AG20443 (cell line): ENCODE measurements around the gene GHSR.
A peak's percentile ranks its signal among the peaks of the same experiment; 100 is the strongest.

ENCODE experiments used
- DNase-seq: peaks from one replicate; pipeline ENCODE4 v3.0.0; 2012; ENCODE audit warnings: low spot score, mixed read lengths

The GHSR gene

GRCh38 chr3:172447611-172448579 is at the start of gene GHSR:
TSS of gene GHSR (minus strand) at chr3:172448456. CDS start at chr3:172448413, 43 bp downstream.
- peak; percentile 12 for DNase-seq

GRCh38 chr3:172490198-172490669 is 42.0 kb upstream of the GHSR start:
- peak; percentile 72 for DNase-seq

GRCh38 chr3:172478116-172478515 is 29.9 kb upstream of the GHSR start:
- DNase-seq: no peak

GRCh38 chr3:172476347-172476746 is 28.1 kb upstream of the GHSR start:
- no peak for DNase-seq

- DNase-seq: no peak
Observed at GRCh38 chr3:172475703-172476102, 27.4 kb upstream of the GHSR start.

- no peak for DNase-seq
Observed at GRCh38 chr3:172471903-172472302, 23.6 kb upstream of the GHSR start.

- DNase-seq: no peak
Observed at GRCh38 chr3:172470588-172470987, 22.3 kb upstream of the GHSR start.

- peak; percentile 31 for DNase-seq
Observed at GRCh38 chr3:172467170-172467824, 19.0 kb upstream of the GHSR start.

GRCh38 chr3:172466553-172467130 is 18.4 kb upstream of the GHSR start:
- no peak for DNase-seq

- DNase-seq: no peak
Observed at GRCh38 chr3:172465281-172465680, 17.0 kb upstream of the GHSR start.

GRCh38 chr3:172464306-172464705 is 16.1 kb upstream of the GHSR start:
- no peak for DNase-seq

- DNase-seq: peak; percentile 50
Observed at GRCh38 chr3:172461530-172462138, 13.4 kb upstream of the GHSR start.

- no peak for DNase-seq
Observed at GRCh38 chr3:172456404-172456803, 8.1 kb upstream of the GHSR start.

GRCh38 chr3:172454180-172454579 is 5.9 kb upstream of the GHSR start:
- no peak for DNase-seq

GRCh38 chr3:172449466-172450149 is 1.4 kb upstream of the GHSR start:
- peak; percentile 69 for DNase-seq

- no peak for DNase-seq
Observed at GRCh38 chr3:172448661-172449465, 607 bp upstream of the GHSR start.

GRCh38 chr3:172446198-172446597 is 2.1 kb downstream of the GHSR start:
- no peak for DNase-seq

- no peak for DNase-seq
Observed at GRCh38 chr3:172444821-172445220, 3.4 kb downstream of the GHSR start.

GRCh38 chr3:172442606-172443005 is 5.7 kb downstream of the GHSR start:
- DNase-seq: no peak

- DNase-seq: no peak
Observed at GRCh38 chr3:172441581-172441980, 6.7 kb downstream of the GHSR start.

- DNase-seq: no peak
Observed at GRCh38 chr3:172438186-172438585, 10.1 kb downstream of the GHSR start.
